ENCODE results near the gene QPCT. TPM values are rescaled to one million over a fixed set of nuclear protein-coding genes. Genes with fewer than 3 reads are reported as not detected.

Gene QPCT
- total and polyA plus RNA-seq, 2 experiments from 2014 or later, result 13.2 TPM

Small RNAs within 50 kb of the gene (small RNA-seq; reads per million reads assigned to genes)
- not detected for gene RNU6-939P (ENCODE audit: low replicate concordance)

Other genes with a start within 250 kb of the QPCT start
- 35.5 and 37.6 TPM in 2 replicates for gene EIF2AK2, start 187.7 kb upstream of the QPCT start, total RNA-seq (2014; rRNA removed; shearing (Covaris generic))
- gene EIF2AK2, start 187.7 kb upstream of the QPCT start, polyA plus RNA-seq (2016; fragmentation: Nextera tagmentation; extraction: Ambion mirVana), result 23.9 and 33.8 TPM in 2 replicates
- gene SULT6B1, start 156.0 kb upstream of the QPCT start, total RNA-seq (2014; rRNA removed; shearing (Covaris generic)), result not detected in 2 replicates
- not detected in 2 replicates for gene SULT6B1, start 156.0 kb upstream of the QPCT start, polyA plus RNA-seq (2016; fragmentation: Nextera tagmentation; extraction: Ambion mirVana)
- gene CEBPZOS, start 148.1 kb upstream of the QPCT start, total RNA-seq (2014; rRNA removed; shearing (Covaris generic)), result 78.4 and 83.6 TPM in 2 replicates
- gene CEBPZOS, start 148.1 kb upstream of the QPCT start, polyA plus RNA-seq (2016; fragmentation: Nextera tagmentation; extraction: Ambion mirVana), result 176 and 191 TPM in 2 replicates
- 133 and 135 TPM in 2 replicates for gene CEBPZ, start 113.0 kb upstream of the QPCT start, total RNA-seq (2014; rRNA removed; shearing (Covaris generic))
- gene CEBPZ, start 113.0 kb upstream of the QPCT start, polyA plus RNA-seq (2016; fragmentation: Nextera tagmentation; extraction: Ambion mirVana), result 173 and 185 TPM in 2 replicates
- gene NDUFAF7, start 113.0 kb upstream of the QPCT start, total RNA-seq (2014; rRNA removed; shearing (Covaris generic)), result 47.4 and 52.8 TPM in 2 replicates
- gene NDUFAF7, start 113.0 kb upstream of the QPCT start, polyA plus RNA-seq (2016; fragmentation: Nextera tagmentation; extraction: Ambion mirVana), result 44.3 and 58.2 TPM in 2 replicates
- gene PRKD3, start 19.8 kb upstream of the QPCT start, total RNA-seq (2014; rRNA removed; shearing (Covaris generic)), result 50.9 and 77.0 TPM in 2 replicates
- gene PRKD3, start 19.8 kb upstream of the QPCT start, polyA plus RNA-seq (2016; fragmentation: Nextera tagmentation; extraction: Ambion mirVana), result 58.9 and 59.7 TPM in 2 replicates

Measured in GM23338 (cell line).